ENCODE results near the gene NPFF. TPM values are rescaled to one million over a fixed set of nuclear protein-coding genes. Genes with fewer than 3 reads are reported as not detected.
A peak's percentile ranks its signal among the peaks of the same experiment; 100 is the strongest.

Gene NPFF
- total RNA-seq, 1 donor from 2014 or later, result not detected

DNA sequence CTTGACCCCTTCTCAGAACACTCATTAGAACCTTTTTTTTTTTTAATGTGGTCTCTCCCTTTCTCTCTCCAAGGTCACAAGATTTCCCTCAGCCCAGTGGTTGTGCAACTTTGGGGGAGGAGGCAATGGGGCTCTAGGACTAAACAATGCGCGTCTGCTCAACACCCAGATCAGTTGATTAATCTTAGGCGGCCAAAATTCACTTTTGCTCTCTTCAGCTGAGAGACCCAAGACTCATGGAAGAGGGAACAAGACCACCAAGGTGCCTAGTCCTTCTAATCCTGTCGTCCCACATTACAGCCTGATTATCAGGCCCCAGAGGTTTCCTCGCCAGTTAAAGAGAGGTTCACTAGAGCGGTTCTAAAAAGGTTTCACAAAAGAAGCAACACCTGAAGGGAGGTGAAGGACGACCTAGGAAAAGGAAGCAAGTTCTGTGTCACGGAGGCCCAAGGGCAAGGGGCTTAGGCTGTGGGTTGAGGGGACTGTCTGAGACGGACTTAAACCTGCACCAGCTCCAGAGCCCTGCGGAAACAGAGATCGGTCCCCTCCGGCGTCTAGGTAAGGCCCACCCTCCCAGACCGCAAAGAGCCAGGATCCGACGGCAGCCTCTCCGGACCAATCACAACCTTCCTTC lies 7.0 kb downstream of the NPFF start:
- no peak for DNase-seq (ENCODE audit: extremely low spot score, unreplicated experiment)
- H3K4me1 Mint-ChIP-seq (ENCODE audit: unreplicated experiment), result peaks cover 47% of the 10 kb centered on the region
- peak overlapping the region; percentile 78 for H3K4me3 Mint-ChIP-seq (ENCODE audit: unreplicated experiment)

DNA sequence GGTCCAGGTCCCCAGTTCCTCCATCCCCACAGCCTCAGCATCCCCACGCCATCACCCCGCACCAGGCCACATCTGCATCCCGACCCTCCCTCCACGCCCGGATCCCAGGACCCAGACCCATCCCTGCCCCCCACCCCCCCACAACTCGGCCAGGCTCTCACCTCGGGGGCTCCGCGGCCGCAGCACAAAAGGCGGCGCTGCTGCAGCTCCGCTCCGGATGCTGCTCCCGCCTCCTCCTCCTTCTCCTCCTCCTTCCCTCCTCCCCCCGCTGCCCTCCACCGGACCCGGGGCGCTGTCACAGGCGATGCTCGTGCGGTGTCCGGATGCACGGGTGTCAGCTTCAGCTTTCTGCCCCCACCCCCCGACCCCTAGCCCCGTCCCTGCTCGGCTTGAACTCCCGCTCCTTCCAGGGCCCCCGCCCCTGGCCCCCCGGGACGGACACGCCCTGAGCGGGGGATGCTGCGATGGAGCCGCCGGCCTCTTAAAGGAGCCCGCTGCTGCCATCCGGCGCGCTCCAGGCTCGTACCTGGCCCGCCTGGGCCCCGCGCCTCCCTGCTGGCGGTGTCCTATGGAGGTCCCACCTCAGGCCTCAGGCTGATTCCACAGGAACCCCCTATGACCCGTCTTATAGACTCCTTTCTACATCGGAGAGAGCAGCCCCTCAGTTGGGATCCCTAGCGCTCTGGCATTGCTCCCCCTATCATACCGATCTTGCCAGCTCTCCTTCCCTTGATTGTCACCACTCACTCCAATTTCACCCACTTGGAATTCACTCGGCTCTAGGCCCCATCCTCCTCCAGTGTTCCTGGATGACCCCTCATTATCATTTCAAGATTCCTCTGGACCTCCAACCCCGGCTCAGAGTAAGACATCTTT lies 7.8 kb downstream of the NPFF start, which contains the start of gene MAP3K12:
Gene MAP3K12 (minus strand): TSS at position 193 of the 876 bp plus-strand sequence. CDS start 12,067 bp downstream, outside the sequence.
- peak within 1 kb of the TSS; percentile 78 for H3K4me3 Mint-ChIP-seq (ENCODE audit: unreplicated experiment)
- no peak for DNase-seq (ENCODE audit: extremely low spot score, unreplicated experiment)
- H3K27me3 Mint-ChIP-seq (ENCODE audit: unreplicated experiment), result no peaks in the 10 kb centered on the region
- H3K36me3 Mint-ChIP-seq (ENCODE audit: unreplicated experiment), result peaks cover under 1% of the 10 kb centered on the region
- peaks cover 44% of the 10 kb centered on the region for H3K4me1 Mint-ChIP-seq (ENCODE audit: unreplicated experiment)
- H3K9me3 Mint-ChIP-seq (ENCODE audit: unreplicated experiment), result no peaks in the 10 kb centered on the region
- H3K27ac Mint-ChIP-seq (ENCODE audit: unreplicated experiment), result peak within 1 kb of the TSS; percentile 96
- TF ChIP-seq, protein P1, sequence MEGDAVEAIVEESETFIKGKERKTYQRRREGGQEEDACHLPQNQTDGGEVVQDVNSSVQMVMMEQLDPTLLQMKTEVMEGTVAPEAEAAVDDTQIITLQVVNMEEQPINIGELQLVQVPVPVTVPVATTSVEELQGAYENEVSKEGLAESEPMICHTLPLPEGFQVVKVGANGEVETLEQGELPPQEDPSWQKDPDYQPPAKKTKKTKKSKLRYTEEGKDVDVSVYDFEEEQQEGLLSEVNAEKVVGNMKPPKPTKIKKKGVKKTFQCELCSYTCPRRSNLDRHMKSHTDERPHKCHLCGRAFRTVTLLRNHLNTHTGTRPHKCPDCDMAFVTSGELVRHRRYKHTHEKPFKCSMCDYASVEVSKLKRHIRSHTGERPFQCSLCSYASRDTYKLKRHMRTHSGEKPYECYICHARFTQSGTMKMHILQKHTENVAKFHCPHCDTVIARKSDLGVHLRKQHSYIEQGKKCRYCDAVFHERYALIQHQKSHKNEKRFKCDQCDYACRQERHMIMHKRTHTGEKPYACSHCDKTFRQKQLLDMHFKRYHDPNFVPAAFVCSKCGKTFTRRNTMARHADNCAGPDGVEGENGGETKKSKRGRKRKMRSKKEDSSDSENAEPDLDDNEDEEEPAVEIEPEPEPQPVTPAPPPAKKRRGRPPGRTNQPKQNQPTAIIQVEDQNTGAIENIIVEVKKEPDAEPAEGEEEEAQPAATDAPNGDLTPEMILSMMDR (IDR thresholded peaks at IDR 0.05), result no peak

More for the DNA sequence above, 7.0 kb downstream of the NPFF start:
- H3K9me3 Mint-ChIP-seq (ENCODE audit: unreplicated experiment), result no peaks in the 10 kb centered on the region
- TF ChIP-seq, protein P1 (IDR thresholded peaks at IDR 0.05), result no peak
- peaks cover 4% of the 10 kb centered on the region for H3K36me3 Mint-ChIP-seq (ENCODE audit: unreplicated experiment)
- no peaks in the 10 kb centered on the region for H3K27me3 Mint-ChIP-seq (ENCODE audit: unreplicated experiment)
- H3K27ac Mint-ChIP-seq (ENCODE audit: unreplicated experiment), result peak overlapping the region; percentile 96

DNA sequence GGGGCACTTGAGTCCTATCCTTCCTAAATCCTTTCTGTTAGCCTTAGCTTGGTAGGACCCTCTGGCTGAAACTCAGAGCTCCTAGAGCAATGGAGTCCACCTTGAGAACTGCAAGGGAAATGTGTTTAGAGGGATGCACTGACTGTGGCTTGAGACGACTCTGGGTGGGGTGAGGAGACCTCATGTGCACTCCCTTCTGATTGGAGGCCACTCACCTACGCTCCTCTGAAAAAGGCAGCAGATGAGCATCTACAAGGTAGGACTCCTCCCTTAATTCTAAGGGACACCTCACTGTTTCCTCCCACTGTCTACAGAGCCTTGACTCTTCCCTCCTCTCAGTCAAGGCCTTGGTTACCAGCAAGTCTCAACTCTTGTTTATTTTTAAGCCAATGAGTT lies 9.1 kb downstream of the NPFF start:
- peak overlapping the region; percentile 54 for H3K27ac Mint-ChIP-seq (ENCODE audit: unreplicated experiment)

DNA sequence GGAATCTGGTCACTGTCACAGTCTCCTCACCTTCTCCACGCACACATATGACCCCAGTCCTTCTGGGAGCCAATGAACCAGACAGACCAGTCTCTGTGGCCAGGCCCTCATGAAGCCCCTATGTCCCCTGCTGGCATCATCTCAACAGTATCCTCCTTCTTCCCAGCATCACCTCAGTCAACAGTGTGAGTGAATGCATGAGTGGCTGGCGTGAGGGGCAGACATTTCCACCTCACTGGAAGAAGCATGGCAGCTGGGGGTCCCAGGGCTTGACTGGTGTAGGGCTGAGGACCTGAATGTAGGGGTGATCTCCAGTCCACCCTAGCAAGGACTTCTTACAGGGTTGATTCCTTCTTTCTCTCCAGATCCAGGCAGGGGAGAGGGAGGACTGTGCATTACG lies 9.8 kb downstream of the NPFF start:
- no peak for DNase-seq (ENCODE audit: extremely low spot score, unreplicated experiment)
- H3K4me3 Mint-ChIP-seq (ENCODE audit: unreplicated experiment), result no peak overlapping the region
- peaks cover 52% of the 10 kb centered on the region for H3K4me1 Mint-ChIP-seq (ENCODE audit: unreplicated experiment)
- H3K27ac Mint-ChIP-seq (ENCODE audit: unreplicated experiment), result no peak overlapping the region
- TF ChIP-seq, protein P1 (IDR thresholded peaks at IDR 0.05), result no peak
- no peaks in the 10 kb centered on the region for H3K36me3 Mint-ChIP-seq (ENCODE audit: unreplicated experiment)
- no peaks in the 10 kb centered on the region for H3K9me3 Mint-ChIP-seq (ENCODE audit: unreplicated experiment)
- no peaks in the 10 kb centered on the region for H3K27me3 Mint-ChIP-seq (ENCODE audit: unreplicated experiment)

More for the DNA sequence above, 9.1 kb downstream of the NPFF start:
- H3K9me3 Mint-ChIP-seq (ENCODE audit: unreplicated experiment), result no peaks in the 10 kb centered on the region
- DNase-seq (ENCODE audit: extremely low spot score, unreplicated experiment), result no peak
- peaks cover 52% of the 10 kb centered on the region for H3K4me1 Mint-ChIP-seq (ENCODE audit: unreplicated experiment)
- H3K27me3 Mint-ChIP-seq (ENCODE audit: unreplicated experiment), result no peaks in the 10 kb centered on the region
- TF ChIP-seq, protein P1 (IDR thresholded peaks at IDR 0.05), result no peak
- peak overlapping the region; percentile 78 for H3K4me3 Mint-ChIP-seq (ENCODE audit: unreplicated experiment)
- H3K36me3 Mint-ChIP-seq (ENCODE audit: unreplicated experiment), result no peaks in the 10 kb centered on the region

DNA sequence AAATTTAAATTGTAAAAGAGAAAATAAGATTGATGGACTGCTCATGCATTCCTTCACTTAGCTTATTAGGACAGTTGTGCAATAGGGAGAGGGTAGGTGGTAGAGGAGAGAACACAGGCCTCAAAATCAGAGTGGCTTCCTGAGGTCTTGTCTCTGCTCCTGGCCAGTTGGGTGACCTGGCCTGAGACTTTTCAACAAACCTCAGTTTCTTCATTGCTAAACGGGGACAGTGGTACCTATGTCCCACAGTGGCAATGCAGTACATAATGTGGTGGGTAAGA lies 10.6 kb downstream of the NPFF start:
- Mint-ChIP-seq H3K4me3 (ENCODE audit: unreplicated experiment) (peak overlapping the region; percentile 14), H3K27ac (ENCODE audit: unreplicated experiment) (peak overlapping the region; percentile 70), H3K9me3 (ENCODE audit: unreplicated experiment) (no peaks in the 10 kb centered on the region), H3K4me1 (ENCODE audit: unreplicated experiment) (peaks cover 53% of the 10 kb centered on the region), H3K27me3 (ENCODE audit: unreplicated experiment) (no peaks in the 10 kb centered on the region), H3K36me3 (ENCODE audit: unreplicated experiment) (no peaks in the 10 kb centered on the region)
- no peak for DNase-seq (ENCODE audit: extremely low spot score, unreplicated experiment)
- TF ChIP-seq, protein P1 (IDR thresholded peaks at IDR 0.05), result no peak

All from osteocyte (in vitro differentiated cells).